Lower leg skin (tissue), 4 donors: ENCODE measurements around the gene KCNJ14. TPM values are rescaled to one million over a fixed set of nuclear protein-coding genes. Genes with fewer than 3 reads are reported as not detected.

Experiments
- DNase-seq, 2 donors: peaks; one replicate each; pipeline ENCODE4 v3.0.0-alpha.2; 2019; ENCODE audit warnings: low spot score in 2 of 2
- H3K4me3 ChIP-seq: fragments of 200-600 bp; sonication (generic); 2 replicates; pipeline ENCODE4 v1.5.1; 2017; ENCODE audit warnings: mild to moderate bottlenecking, low read depth; ENCODE audit not compliant: poor library complexity, severe bottlenecking
- POLR2A ChIP-seq, 2 donors: fragments of 450-650 bp; IDR thresholded peaks; one replicate each; pipeline ENCODE4 v1.6.1; 2016 to 2017; ENCODE audit warnings: antibody characterized with exemption in 2 of 2, mild to moderate bottlenecking in 1 of 2, moderate library complexity in 1 of 2
- WGBS, 2 donors: methylation state at CpG; one replicate each; pipeline ENCODE4 v1.1.5; 2018; 5-methylcytosine and 5-hydroxymethylcytosine counted together
- intact Hi-C: fragments of 100-400 bp; cut with DNase I; formaldehyde crosslinking; loops from one replicate; pipeline ENCODE4 v1.15.0; 2023; ENCODE audit warnings: low total_unique reads
- total RNA-seq, 4 donors: library from RNA; depleted of rRNA; stranded (reverse); fragments of >200 nt; gene quantifications; one replicate each; pipeline ENCODE4 v1.1.0, GENCODE V29; 2016
- TF ChIP-seq, protein P1 (sequence below), 3 donors: fragments of 450-650 bp; IDR thresholded peaks; one replicate each; pipeline ENCODE4 v1.5.1; 2016; ENCODE audit warnings: antibody characterized with exemption in 3 of 3, mild to moderate bottlenecking in 3 of 3, moderate library complexity in 2 of 3

The KCNJ14 gene
- total RNA-seq, 4 donors from 2014 or later = 0.86 to 4.7 (median 1.4) TPM

- TF ChIP-seq POLR2A (IDR thresholded peaks at IDR 0.05) = no peak
- TF ChIP-seq, protein P1, sequence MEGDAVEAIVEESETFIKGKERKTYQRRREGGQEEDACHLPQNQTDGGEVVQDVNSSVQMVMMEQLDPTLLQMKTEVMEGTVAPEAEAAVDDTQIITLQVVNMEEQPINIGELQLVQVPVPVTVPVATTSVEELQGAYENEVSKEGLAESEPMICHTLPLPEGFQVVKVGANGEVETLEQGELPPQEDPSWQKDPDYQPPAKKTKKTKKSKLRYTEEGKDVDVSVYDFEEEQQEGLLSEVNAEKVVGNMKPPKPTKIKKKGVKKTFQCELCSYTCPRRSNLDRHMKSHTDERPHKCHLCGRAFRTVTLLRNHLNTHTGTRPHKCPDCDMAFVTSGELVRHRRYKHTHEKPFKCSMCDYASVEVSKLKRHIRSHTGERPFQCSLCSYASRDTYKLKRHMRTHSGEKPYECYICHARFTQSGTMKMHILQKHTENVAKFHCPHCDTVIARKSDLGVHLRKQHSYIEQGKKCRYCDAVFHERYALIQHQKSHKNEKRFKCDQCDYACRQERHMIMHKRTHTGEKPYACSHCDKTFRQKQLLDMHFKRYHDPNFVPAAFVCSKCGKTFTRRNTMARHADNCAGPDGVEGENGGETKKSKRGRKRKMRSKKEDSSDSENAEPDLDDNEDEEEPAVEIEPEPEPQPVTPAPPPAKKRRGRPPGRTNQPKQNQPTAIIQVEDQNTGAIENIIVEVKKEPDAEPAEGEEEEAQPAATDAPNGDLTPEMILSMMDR (IDR thresholded peaks at IDR 0.05) = no peak
- 78 to 86% methylated on average over 7 of the region's 7 CpGs for WGBS, 2 donors
Measured at GRCh38 chr19:48417421-48417820, 38.0 kb upstream of the KCNJ14 start.

GRCh38 chr19:48418317-48419064, 36.9 kb upstream of the KCNJ14 start:
- no peak for DNase-seq
- H3K4me3 ChIP-seq = no peak overlapping the region
- intact Hi-C loops = no loop called here
- TF ChIP-seq, protein P1 (IDR thresholded peaks at IDR 0.05) = no peak
- TF ChIP-seq POLR2A (IDR thresholded peaks at IDR 0.05) = no peak
- WGBS, 2 donors = 80% methylated on average over 6 of the region's 6 CpGs

More at GRCh38 chr19:48417421-48417820, 38.0 kb upstream of the KCNJ14 start:
- intact Hi-C loops = no loop called here
- DNase-seq = no peak
- H3K4me3 ChIP-seq = no peak overlapping the region

DNA sequence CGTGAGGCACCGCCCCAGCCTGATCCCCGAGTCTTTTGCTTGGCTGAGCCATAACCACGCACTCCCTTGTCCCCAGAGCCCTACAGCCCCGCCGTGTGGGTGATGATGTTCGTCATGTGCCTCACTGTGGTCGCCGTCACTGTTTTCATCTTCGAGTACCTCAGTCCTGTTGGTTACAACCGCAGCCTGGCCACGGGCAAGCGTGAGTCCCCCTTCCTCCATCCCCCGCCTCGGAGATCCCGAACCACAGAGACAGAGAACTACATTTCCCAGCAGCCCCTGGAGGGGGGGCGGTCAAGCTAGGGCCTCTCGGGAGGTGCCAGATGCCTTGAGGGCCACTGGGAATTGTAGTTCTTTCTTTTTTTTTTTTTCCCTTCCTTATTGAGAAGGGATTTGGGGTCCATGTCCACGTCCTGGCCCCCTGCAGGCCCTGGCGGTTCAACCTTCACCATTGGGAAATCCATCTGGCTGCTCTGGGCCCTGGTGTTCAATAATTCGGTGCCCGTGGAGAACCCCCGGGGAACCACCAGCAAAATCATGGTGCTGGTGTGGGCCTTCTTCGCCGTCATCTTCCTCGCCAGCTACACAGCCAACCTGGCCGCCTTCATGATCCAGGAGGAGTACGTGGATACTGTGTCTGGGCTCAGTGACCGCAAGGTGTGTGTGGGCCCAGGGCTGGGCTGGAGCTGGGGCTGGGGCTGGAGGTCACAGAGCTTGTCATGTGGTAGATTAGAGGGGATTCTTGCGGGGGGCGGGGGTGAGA, 36.0 kb upstream of the KCNJ14 start:
- no peak for TF ChIP-seq POLR2A (IDR thresholded peaks at IDR 0.05)
- TF ChIP-seq, protein P1 (IDR thresholded peaks at IDR 0.05) = no peak

DNA sequence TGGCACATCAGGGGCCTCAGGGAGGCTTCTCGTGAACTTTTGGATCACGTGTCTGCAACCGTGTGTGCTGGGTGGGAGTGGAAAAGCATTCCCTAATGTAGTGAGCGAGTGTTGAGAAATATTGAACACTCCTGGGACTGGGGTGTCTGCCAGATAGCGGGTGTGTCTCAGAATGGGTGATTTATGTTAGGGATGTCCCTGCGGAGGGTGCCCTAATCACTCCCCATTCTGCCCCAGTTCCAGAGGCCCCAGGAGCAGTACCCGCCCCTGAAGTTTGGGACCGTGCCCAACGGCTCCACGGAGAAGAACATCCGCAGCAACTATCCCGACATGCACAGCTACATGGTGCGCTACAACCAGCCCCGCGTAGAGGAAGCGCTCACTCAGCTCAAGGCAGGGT, 33.8 kb upstream of the KCNJ14 start:
- peak; percentile 58 to 90 for DNase-seq
- no peak for TF ChIP-seq POLR2A (IDR thresholded peaks at IDR 0.05)
- TF ChIP-seq, protein P1 (IDR thresholded peaks at IDR 0.05) = no peak
- 36 to 47% methylated on average over 16 of the region's 16 CpGs for WGBS, 2 donors
- intact Hi-C loops = no loop called here
- H3K4me3 ChIP-seq = no peak overlapping the region

More for the DNA sequence above, 36.0 kb upstream of the KCNJ14 start:
- no peak overlapping the region for H3K4me3 ChIP-seq
- WGBS, 2 donors = 72 to 78% methylated on average over 31 of the region's 31 CpGs
- intact Hi-C loops = no loop called here
- DNase-seq = no peak

GRCh38 chr19:48424694-48425219, 30.6 kb upstream of the KCNJ14 start:
- intact Hi-C loops = no loop called here
- TF ChIP-seq POLR2A (IDR thresholded peaks at IDR 0.05) = no peak
- TF ChIP-seq, protein P1 (IDR thresholded peaks at IDR 0.05) = no peak
- DNase-seq = no peak
- 48% methylated on average over 8 of the region's 8 CpGs for WGBS, 2 donors
- no peak overlapping the region for H3K4me3 ChIP-seq
